Measurements from ENCODE around the gene EIF2B5. TPM values are rescaled to one million over a fixed set of nuclear protein-coding genes. Genes with fewer than 3 reads are reported as not detected.

EIF2B5 gene
- 10 to 100 TPM; 27.9 to 46.5 (median 42.2) TPM for total RNA-seq

DNA sequence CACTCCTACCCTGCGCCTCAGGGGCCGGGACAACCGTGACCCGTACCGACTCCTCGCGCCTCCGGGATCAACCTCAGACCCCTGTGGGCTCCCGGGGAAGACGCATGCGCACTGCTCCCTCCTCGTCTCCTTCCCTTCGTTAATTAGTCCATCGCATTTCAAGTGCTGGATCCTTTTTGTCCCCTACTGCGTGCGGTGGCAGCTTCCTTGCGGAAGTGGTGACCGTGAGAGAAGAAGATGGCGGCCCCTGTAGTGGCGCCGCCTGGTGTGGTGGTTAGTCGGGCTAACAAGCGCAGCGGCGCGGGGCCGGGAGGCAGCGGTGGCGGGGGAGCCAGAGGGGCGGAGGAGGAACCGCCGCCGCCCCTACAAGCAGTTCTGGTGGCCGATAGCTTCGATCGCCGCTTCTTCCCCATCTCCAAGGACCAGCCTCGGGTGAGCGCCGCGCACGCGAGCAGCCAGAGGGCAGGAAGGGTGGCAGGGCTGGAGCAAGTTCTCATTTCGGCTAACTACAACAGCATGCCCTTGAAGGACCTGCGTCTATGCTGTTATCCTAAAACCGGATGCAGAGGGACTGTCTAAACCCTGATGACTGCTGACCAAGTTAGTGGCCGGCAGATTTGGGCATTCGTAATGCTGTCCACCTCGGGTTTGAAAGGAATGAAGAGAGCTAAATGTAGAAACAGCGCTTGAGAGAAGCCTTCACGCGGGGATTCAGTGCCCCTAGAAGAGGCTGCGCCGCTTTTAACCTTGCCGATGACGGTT lies at the start of gene EIF2B5:
TSS of gene EIF2B5 (plus strand) at position 210 of the 762 bp plus-strand sequence. CDS start at position 238, 28 bp downstream.
- peak within 1 kb of the TSS; percentile 66 to 97 (median 67) for H3K4me3 ChIP-seq (replicated peaks in 1 of 3)
- peaks cover 12 to 14% of the 10 kb centered on the region in 2 donors for H3K4me1 ChIP-seq
- TF ChIP-seq POLR2A (IDR thresholded peaks at IDR 0.05): peak in 1 of 2 donors; percentile 74
- TF ChIP-seq, protein P1, sequence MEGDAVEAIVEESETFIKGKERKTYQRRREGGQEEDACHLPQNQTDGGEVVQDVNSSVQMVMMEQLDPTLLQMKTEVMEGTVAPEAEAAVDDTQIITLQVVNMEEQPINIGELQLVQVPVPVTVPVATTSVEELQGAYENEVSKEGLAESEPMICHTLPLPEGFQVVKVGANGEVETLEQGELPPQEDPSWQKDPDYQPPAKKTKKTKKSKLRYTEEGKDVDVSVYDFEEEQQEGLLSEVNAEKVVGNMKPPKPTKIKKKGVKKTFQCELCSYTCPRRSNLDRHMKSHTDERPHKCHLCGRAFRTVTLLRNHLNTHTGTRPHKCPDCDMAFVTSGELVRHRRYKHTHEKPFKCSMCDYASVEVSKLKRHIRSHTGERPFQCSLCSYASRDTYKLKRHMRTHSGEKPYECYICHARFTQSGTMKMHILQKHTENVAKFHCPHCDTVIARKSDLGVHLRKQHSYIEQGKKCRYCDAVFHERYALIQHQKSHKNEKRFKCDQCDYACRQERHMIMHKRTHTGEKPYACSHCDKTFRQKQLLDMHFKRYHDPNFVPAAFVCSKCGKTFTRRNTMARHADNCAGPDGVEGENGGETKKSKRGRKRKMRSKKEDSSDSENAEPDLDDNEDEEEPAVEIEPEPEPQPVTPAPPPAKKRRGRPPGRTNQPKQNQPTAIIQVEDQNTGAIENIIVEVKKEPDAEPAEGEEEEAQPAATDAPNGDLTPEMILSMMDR (IDR thresholded peaks at IDR 0.05): peak in 3 of 6 experiments; percentile 11 to 47 (median 34)
- H3K27me3 ChIP-seq: no peaks in the 10 kb centered on the region
- 0% methylated on average over 26 to 48 of the region's 56 CpGs for WGBS, 2 donors
- H3K9me3 ChIP-seq: no peaks in the 10 kb centered on the region
- intact Hi-C loops (cut with DNase I): no loop called here
- DNase-seq: peak; percentile 90
- H3K36me3 ChIP-seq: peaks cover 5% of the 10 kb centered on the region in 2 donors
- H3K27ac ChIP-seq: peak within 1 kb of the TSS; percentile 57 to 90 (median 77)

DNA sequence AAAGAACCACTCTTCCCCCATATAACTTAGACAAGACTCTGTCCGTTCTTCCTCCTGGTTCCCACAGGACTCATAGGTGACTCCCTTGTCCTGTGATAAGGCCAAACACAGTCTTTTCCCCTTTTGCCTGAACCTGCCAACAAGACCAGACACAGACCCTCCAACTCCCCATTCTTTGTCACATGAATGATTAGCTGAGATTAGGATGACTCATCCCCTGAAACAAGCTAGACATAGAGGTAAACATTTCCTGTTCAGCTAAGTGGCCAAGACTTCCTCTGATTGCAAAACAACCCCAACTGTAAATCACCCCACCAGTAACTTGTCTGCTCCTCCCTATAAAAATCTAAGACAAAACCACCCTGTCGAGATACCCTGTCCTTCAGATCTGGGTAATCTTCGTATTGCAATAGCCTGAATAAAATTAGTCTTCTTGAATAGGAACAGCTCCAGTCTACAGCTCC lies 49.7 kb upstream of the EIF2B5 start:
- no peak overlapping the region for H3K4me3 ChIP-seq (replicated peaks in 1 of 3)
- H3K36me3 ChIP-seq: no peaks in the 10 kb centered on the region
- no peaks in the 10 kb centered on the region for H3K27me3 ChIP-seq
- WGBS, 2 donors: 86% methylated on average over 3 of the region's 3 CpGs
- no peak for DNase-seq
- intact Hi-C loops (cut with DNase I): no loop called here
- no peak for TF ChIP-seq POLR2A (IDR thresholded peaks at IDR 0.05)
- TF ChIP-seq, protein P1 (IDR thresholded peaks at IDR 0.05): no peak
- no peaks in the 10 kb centered on the region for H3K4me1 ChIP-seq
- H3K27ac ChIP-seq: no peak overlapping the region
- no peaks in the 10 kb centered on the region for H3K9me3 ChIP-seq

DNA sequence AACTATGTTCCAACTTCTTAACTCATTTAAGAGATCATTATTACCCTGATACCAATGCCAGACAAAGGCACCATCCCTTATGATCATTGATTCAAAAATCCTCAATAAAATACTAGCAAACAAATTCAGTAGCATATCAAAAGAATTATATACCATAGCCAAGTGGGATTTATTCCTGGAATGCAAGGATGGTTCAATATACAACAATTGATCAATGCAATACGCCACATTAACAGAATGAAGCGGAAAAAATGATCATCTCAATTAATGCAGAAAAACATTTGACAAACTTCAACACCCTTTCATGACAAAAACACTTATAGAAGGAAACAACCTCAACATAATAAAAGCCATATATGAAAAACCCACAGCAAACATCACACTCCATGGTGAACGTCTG lies 43.0 kb upstream of the EIF2B5 start:
- intact Hi-C loops (cut with DNase I): no loop called here
- no peak for DNase-seq
- Histone ChIP-seq H3K4me1 (no peaks in the 10 kb centered on the region), H3K27ac (no peak overlapping the region), H3K36me3 (no peaks in the 10 kb centered on the region), H3K27me3 (no peaks in the 10 kb centered on the region), H3K4me3 (replicated peaks in 1 of 3) (no peak overlapping the region), H3K9me3 (no peaks in the 10 kb centered on the region)
- TF ChIP-seq, protein P1 (IDR thresholded peaks at IDR 0.05): no peak
- TF ChIP-seq POLR2A (IDR thresholded peaks at IDR 0.05): no peak
- WGBS, 2 donors: 93 to 94% methylated on average over 3 of the region's 3 CpGs

DNA sequence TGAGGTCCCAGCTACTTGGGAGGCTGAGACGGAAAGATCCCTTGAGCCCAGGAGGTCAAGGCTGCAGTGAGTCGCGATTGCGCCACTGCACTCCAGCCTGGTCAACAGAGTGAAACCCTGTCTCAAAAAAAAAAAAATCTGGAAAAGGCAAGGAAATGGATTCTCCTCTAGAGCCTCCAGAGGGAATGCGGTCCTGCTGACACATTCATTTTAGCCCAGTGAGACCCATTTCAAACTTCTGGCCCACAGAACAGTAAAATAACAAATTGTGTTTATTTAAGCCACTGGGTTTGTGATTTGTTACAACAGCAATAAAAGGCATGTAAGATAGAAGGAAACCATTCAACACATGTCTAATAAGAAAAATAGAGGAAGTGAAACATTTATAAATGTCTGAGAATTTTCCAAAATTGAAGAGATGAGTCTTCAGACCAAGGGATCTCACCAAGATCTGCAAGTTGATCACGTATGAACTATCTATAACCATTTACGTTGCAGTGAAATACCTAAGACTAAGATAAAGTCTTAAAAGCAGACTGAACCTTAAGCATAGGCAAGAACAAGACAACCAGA lies 38.3 kb upstream of the EIF2B5 start, which contains the start of gene HTR3E:
TSS of gene HTR3E (plus strand) at position 254 of the 573 bp plus-strand sequence. CDS start 466 bp downstream, outside the sequence.
- H3K27me3 ChIP-seq: no peaks in the 10 kb centered on the region
- H3K4me1 ChIP-seq: no peaks in the 10 kb centered on the region
- TF ChIP-seq, protein P1 (IDR thresholded peaks at IDR 0.05): no peak
- no peak for TF ChIP-seq POLR2A (IDR thresholded peaks at IDR 0.05)
- intact Hi-C loops (cut with DNase I): no loop called here
- no peak within 1 kb of the TSS for H3K27ac ChIP-seq
- DNase-seq: no peak
- no peak within 1 kb of the TSS for H3K4me3 ChIP-seq (replicated peaks in 1 of 3)
- 85 to 92% methylated on average over 7 of the region's 7 CpGs for WGBS, 2 donors
- no peaks in the 10 kb centered on the region for H3K9me3 ChIP-seq
- no peaks in the 10 kb centered on the region for H3K36me3 ChIP-seq

DNA sequence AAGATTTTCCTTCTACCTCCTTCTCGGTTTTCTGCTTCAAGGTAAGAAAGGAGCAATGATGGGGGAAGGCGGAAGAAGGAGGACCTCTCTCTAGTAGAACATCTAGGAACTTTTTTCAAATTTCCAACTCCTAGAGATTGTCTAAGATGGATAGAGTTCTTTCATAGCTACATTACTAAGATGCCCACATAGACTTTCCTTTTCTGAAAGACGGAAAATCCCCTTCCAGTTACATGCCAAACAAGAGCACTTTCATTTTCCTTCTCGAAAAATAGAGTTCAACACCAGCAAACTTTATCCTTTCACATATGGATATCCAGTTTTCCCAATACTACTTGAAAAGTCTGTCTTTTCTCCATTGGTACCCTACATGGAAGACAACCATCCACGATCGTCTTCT lies 37.6 kb upstream of the EIF2B5 start:
- Histone ChIP-seq H3K4me1 (no peaks in the 10 kb centered on the region), H3K27me3 (no peaks in the 10 kb centered on the region), H3K9me3 (no peaks in the 10 kb centered on the region), H3K27ac (no peak overlapping the region), H3K4me3 (replicated peaks in 1 of 3) (no peak overlapping the region), H3K36me3 (no peaks in the 10 kb centered on the region)
- intact Hi-C loops (cut with DNase I): no loop called here
- TF ChIP-seq, protein P1 (IDR thresholded peaks at IDR 0.05): no peak
- TF ChIP-seq POLR2A (IDR thresholded peaks at IDR 0.05): no peak
- WGBS, 2 donors: 89% methylated on average over 6 of the region's 6 CpGs
- no peak for DNase-seq
